Coronary artery (tissue), 2 donors: ENCODE results near the gene BOLA2B.

Experiments used
- DNase-seq: peaks from one replicate; pipeline ENCODE4 v3.0.0-alpha.2; 2017; ENCODE audit warnings: low spot score
- H3K27ac ChIP-seq, 2 donors: fragments of 200-600 bp; sonication (generic); one replicate each; pipeline ENCODE4 v1.5.1; 2016 to 2019
- H3K4me3 ChIP-seq: fragments of 200-600 bp; sonication (generic); 2 replicates; pipeline ENCODE4 v1.5.1; 2016; ENCODE audit warnings: mild to moderate bottlenecking, moderate library complexity
- CTCF ChIP-seq: fragments of 200-600 bp; sonication (generic); IDR thresholded peaks from one replicate; pipeline ENCODE4 v1.5.1; 2019; ENCODE audit warnings: antibody characterized with exemption

BOLA2B gene

GRCh38 chr16:30187971-30188561 is 5.4 kb downstream of the BOLA2B start:
- TF ChIP-seq CTCF: no peak
- DNase-seq: no peak
- no peak overlapping the region for H3K4me3 ChIP-seq
- no peak overlapping the region for H3K27ac ChIP-seq

GRCh38 chr16:30187556-30187865 is 6.0 kb downstream of the BOLA2B start:
- DNase-seq: no peak
- TF ChIP-seq CTCF: no peak
- peak overlapping the region; percentile 72 for H3K4me3 ChIP-seq
- H3K27ac ChIP-seq: no peak overlapping the region

DNA sequence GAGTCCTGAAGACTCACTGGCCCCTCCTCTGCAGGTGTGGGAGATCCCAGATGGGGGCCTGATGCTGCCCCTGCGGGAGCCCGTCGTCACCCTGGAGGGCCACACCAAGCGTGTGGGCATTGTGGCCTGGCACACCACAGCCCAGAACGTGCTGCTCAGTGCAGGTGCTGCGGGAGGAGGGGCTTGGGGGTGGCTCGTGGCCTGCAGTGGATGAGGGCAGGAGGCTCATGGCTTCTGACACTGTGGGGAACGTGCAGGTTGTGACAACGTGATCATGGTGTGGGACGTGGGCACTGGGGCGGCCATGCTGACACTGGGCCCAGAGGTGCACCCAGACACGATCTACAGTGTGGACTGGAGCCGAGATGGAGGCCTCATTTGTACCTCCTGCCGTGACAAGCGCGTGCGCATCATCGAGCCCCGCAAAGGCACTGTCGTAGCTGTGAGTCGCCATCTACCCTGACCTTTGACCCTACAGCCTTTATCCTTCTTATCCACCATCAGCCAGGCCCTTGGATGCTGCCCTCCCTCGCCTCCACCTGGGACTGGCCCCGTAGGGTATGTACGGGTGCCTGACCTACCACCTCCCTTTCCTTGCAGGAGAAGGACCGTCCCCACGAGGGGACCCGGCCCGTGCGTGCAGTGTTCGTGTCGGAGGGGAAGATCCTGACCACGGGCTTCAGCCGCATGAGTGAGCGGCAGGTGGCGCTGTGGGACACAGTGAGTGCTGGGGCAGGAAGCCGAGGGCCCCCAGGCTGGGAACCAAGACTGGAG is 6.5 kb downstream of the BOLA2B start:
- H3K4me3 ChIP-seq: peak overlapping the region; percentile 72
- DNase-seq: peak; percentile 75
- H3K27ac ChIP-seq: peak overlapping the region in 1 of 2 donors; percentile 89
- no peak for TF ChIP-seq CTCF

DNA sequence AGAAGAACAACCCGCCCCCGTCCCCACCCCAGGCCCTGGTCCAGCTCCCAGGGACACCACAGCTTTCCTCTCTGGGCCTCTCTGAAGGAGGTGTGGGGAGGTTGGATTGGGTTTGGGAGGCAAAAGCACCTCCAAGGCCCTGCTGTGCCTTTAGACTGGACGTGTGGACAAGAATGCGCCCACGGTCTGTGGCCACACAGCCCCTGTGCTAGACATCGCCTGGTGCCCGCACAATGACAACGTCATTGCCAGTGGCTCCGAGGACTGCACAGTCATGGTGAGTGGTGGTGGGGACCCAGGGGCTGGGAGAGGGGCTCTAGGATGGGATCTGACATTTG is 7.1 kb downstream of the BOLA2B start:
- peak overlapping the region; percentile 72 for H3K4me3 ChIP-seq
- H3K27ac ChIP-seq: peak overlapping the region in 1 of 2 donors; percentile 89
- TF ChIP-seq CTCF: no peak
- no peak for DNase-seq

GRCh38 chr16:30185683-30186421 is 7.6 kb downstream of the BOLA2B start:
- Histone ChIP-seq H3K4me3 (peak overlapping the region; percentile 72), H3K27ac (peak overlapping the region in 1 of 2 donors; percentile 89)
- DNase-seq: no peak
- TF ChIP-seq CTCF: no peak

DNA sequence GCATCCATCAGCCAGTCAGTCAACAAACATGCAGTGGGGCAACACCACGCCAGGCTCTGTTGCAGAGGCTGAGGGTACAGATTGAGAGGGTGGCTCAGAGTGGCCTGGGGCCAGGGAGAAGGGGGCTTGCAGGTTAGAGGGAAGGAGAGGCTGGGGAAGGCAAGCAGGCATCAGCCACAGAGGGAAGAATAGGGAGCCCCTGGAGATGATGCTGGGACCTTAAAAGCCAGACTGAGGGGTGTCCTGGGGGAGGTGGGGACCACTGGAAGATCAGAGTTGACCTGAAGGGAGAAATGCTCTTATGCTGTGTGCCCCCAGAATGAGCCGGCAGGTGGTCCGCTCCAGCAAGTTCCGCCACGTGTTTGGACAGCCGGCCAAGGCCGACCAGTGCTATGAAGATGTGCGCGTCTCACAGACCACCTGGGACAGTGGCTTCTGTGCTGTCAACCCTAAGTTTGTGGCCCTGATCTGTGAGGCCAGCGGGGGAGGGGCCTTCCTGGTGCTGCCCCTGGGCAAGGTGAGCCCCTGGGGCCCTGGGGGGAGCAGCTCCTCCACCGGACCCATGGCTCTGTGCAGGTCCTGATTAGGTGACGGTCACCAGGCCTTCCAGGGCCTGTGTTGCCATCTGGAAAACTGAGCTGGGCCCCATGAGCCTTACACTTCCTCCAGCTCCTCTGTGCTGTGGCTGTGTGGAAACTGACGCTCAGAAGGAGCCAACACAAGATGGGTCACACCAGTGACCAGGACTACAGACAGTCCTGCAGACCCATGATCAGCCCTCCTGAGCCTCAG is 8.4 kb downstream of the BOLA2B start:
- peak overlapping the region; percentile 72 for H3K4me3 ChIP-seq
- DNase-seq: no peak
- H3K27ac ChIP-seq: peak overlapping the region in 1 of 2 donors; percentile 89
- TF ChIP-seq CTCF: no peak
